Measurements from ENCODE around the gene THRA.

DNA sequence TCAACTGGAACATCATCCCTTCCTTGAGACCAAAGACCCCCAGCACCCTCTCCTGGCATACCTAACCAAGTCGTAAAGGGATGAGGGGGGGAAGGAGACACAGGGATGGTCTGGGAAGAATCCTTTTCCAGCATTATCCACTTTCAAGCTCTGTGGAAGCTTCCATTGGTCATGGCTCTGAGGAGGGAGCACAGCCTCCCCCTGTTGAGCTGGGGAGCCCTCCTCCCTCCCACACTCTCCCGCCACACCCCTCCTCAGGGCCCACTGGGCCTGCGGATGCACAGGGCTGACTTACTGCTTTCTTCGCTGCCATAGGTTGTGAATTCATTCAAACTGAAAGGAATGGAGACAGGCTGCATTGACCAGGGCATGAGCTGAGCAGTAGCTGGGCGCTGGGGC, 35.2 kb upstream of the THRA start:
- TF ChIP-seq, protein P1, sequence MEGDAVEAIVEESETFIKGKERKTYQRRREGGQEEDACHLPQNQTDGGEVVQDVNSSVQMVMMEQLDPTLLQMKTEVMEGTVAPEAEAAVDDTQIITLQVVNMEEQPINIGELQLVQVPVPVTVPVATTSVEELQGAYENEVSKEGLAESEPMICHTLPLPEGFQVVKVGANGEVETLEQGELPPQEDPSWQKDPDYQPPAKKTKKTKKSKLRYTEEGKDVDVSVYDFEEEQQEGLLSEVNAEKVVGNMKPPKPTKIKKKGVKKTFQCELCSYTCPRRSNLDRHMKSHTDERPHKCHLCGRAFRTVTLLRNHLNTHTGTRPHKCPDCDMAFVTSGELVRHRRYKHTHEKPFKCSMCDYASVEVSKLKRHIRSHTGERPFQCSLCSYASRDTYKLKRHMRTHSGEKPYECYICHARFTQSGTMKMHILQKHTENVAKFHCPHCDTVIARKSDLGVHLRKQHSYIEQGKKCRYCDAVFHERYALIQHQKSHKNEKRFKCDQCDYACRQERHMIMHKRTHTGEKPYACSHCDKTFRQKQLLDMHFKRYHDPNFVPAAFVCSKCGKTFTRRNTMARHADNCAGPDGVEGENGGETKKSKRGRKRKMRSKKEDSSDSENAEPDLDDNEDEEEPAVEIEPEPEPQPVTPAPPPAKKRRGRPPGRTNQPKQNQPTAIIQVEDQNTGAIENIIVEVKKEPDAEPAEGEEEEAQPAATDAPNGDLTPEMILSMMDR (conservative IDR thresholded peaks at IDR 0.05) = no peak
- TF ChIP-seq EZH2 (IDR thresholded peaks at IDR 0.05; ENCODE audit: low read depth) = no peak
